ENCODE measurements around the gene RASA2.
"Not testable (repeated sequence)": the region's sequence is repeated elsewhere in the genome, so short reads cannot be mapped to it uniquely, and the experiment has no call there.

RASA2 gene

DNA sequence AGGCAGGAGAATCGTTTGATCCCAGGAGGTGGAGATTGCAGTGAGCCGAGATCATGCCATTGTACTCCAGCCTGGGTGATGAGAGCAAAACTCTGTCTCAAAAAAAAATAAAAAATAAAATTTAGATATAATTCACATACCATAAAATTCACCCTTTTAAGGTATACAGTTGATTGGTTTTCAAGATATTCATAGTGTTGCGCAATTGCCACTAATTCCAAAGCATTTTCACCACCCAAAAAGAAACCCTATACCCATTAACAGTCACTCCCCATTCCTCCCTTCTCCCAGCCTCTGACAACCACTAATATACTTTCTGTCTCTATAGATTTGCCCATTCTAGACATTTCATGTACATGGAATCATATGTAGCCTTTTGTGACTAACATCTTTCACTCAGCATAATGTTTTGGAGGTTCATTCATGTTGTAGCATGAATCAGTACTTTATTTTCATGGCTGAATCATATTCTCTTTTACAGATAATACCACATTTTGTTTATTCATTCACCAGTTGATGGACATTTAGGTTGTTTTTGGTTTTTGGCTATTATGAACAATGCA, 116.7 kb downstream of the RASA2 start:
- no peak for DNase-seq

DNA sequence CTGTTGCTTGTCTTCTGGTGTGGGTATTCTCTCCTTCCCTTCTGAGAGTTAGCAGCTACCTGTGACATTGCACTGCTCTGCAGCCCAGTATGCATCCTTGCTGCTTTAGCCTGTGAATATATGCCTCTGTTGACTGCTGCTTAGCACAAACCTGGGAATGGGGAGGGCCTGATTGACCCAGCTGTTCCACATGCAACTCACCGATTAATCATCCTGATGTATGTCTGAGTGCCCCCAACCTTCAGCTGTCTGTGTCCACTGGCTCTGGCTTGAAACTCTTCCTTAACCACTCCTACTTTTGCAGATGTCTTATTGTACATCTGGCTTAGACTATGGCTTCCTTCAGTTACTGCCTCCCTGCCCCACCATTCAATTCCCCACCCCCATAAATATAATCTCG, 119.1 kb downstream of the RASA2 start:
- no peak for DNase-seq

DNA sequence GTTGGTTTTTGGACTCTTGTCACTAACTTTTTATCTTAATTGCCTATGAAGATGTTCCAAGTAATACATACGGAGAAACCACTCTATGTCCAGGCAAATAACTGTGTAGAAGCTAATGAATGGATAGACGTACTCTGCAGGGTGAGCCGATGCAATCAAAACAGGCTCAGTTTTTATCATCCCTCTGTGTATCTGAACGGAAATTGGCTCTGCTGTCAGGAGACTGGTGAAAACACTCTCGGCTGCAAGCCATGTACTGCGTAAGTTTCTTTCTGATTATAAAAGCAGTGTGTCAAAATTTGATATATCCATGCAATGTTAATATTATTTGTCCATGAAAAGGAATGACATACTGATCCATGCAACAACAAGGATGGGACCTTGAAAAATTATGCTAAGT, 121.6 kb downstream of the RASA2 start:
- DNase-seq = no peak

DNA sequence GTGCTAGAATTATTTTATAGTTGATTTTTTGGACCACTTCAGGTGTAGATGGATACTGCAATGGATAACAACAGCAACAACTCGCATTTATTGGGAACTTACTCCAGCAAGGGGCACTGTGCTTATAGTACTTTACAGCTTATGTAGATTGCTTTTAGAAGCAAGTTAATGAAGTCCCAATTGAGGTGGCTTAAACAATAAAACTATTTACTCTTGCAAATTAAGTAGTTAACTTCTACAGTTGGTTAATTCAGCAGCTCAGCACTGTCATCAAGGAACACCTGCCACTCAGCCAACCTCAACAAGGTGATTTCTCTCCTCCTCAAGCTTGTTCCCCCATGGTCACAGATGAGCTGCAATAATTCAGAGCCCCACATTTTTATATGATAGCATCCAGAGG, 124.1 kb downstream of the RASA2 start:
- DNase-seq = no peak

DNA sequence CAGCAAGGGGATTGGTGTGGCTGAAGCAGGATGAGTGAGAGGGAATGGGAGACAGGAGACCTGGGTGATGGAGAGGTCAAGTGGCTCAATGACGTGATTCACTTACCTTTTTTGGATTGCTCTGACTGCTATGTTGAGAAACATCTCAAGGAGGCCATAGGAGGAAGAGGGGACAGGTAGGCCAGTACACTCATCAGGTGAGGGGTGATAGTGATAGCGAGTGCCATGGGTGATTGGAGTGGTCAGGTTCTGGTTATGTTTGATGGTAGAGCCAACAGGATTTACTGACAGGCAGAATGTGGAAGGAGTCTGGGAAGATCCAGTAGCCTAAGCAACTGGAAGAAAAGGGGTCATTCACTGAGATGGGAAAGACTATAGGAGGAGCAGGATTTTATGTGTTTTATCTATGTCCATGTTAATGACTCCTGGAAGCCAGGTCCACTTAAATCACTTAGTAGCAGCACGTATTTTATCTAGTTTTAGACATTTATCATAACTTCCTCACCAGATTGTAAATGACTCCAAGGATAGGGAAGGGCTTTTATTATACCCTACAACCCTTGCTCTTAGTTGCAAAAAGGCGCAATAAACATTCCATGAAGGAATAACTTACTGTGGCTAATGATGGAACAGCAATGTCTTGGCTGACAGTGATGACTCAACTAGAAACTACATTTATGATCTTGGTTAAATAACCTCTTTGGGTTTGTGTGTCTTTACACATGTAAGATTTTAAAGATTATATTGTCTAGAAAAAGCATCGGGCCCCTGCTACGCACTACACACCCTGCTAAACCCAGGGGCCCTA, 131.5 kb downstream of the RASA2 start:
- DNase-seq = no peak

DNA sequence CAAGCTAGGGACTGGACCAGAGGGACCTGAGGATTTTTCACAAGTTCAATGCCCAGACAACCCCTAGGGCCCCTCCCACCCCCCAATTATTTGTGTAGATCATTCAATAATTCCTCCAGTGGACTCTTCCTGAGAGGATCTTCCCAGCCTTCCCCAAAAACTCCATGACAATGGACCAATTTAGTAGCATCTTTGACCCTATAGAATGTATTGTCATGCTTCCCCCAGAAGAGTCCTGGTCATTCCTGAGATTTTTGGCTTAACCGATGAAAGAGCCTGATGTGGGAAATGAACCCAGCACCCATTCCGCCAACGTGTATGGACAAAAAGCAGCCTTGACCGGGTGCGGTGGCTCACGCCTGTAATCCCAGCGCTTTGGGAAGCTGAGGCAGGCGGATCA, 132.1 kb downstream of the RASA2 start:
- no peak for DNase-seq

DNA sequence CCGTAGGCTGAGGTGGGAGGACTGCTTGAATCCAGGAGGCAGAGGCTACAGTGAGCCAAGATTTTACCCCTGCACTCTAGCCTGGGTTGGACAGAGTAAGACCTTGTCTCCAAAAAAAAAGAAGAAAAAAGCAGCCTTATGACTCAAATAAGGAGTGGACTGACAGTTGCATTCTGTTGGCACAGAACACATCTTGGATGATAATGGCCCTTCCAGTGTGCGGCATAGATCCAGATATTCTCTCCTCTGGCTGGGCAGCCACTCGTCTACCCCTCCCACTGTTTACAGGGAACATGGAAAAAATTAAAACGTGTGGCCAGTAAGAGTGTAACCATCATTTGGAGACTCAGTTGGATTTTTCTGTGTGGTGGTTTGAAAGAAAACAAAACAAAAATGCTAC, 132.6 kb downstream of the RASA2 start:
- no peak for DNase-seq

DNA sequence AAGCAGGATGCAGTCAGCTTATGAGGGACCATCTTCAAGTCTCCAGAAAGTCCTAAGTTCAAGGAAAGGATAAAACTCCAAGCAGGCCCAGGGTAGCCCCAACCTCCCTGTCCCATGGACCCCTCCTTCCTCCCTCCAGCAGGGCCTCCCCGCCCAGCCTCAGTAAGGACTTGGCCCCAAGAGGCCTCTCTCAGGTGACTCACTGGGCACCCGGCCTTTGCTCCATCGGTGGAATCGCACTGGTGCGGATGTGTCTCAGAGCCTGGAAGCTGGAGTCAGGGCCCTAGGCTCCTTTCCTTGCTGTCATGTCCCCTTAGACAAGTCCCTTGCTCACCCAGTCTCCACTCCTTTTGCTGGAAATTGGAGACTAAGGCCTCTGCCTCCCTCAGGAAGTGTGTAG, 136.9 kb downstream of the RASA2 start:
- no peak for DNase-seq

DNA sequence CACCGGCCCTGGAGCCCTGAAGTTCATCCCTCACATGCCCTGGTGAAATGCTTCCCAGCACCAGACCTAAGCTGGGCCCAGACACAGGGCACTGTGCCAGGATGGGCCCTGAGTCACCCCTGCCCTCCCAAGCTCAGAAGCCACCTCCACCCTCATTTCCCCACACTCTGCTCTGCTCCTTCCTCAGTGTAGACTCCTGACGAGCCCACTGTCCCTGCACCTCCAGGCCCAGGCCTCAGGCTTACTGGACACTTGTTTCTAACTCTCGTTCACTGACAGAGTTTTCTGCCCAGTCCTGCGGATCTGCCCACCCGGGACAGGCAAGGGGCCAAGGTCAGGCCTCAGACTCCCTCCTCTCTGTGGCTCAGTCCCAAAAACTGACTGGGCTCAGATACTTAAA, 138.7 kb downstream of the RASA2 start:
- DNase-seq = no peak

DNA sequence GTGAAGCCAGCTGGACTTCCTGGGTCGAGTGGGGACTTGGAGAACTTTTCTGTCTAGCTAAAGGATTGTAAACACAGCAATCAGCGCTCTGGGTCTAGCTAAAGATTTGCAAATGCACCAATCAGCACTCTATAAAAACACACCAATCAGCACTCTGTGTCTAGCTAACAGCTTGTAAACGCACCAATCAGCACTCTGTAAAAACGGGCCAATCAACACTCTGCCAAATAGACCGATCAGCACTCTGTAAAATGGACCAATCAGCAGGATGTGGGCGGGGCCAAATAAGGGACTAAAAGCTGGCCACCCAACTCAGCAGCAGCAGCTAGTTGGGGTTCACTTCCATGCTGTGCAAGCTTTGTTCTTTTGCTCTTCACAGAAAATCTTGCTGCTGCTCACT, 141.5 kb downstream of the RASA2 start:
- not testable (repeated sequence) for DNase-seq

DNA sequence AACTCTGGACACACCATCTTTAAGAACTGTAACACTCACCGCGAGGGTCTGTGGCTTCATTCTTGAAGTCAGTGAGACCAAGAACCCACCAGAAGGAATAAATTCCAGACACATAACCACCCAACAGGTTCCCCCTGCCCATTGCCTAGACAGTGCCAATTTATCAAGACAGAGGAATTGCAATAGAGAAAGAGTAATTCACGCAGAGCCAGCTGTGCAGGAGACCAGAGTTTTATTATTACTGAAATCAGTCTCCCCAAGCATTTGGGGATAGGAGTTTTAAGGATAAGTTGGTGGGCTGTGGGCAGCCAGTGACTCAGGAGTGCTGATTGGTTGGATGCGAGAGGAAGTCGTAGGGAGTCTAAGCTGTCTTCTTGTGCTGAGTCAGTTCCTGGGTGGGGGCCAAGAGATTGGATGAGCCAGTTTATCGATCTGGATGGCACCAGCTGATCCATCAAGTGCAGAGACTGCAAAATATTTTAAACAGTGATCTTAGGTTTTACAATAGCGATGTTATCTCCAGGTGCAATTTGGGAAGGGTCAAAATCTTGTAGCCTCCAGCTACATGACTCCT, 142.1 kb downstream of the RASA2 start:
- not testable (repeated sequence) for DNase-seq

DNA sequence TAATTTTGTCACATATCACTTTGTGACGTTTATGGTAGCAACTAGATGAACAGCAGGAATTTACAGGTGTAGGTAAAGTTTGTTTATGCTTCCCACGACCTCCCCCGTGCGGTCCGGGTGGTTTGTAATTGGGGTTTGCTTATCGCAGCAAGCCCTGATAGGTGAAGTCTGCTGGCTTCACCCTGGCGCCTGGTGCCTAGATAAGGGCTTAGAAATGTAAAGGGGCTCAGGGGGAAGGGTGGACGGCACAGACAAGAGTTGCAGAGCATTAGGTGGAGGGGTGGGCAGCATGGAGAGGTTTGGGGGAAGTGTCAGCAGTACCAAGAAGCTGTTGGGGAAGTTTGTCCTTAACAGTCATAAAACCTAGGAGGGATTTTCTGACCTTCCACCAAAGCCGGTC, 143.1 kb downstream of the RASA2 start:
- DNase-seq = no peak

DNA sequence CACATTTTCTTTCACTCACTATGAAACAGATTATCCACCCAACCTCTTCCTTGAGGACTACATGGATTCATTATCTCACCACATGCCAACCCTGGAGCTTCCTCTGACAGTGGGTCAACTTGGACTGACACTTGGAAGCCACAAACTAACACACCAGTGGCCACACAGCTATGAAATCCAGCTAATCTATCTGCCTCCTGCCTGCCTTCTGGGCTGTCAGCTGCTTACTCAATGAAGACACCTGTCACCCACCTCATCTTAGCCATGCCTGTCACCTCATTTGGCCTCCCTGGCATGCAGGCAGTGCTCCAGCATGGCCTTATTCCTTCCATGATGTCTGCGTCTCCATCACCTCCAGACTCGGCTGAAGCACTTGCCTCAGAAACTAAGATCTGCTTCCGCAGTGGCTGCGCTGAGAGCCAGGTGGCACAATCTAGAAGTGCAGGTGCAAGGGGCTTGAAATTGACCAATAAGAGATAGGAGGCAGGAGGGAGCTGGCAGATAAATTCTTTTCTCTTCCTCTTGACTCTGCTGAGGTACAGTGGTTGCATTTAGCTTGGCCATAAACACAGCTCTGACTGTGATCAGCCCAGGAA, 146.1 kb downstream of the RASA2 start:
- DNase-seq = no peak

DNA sequence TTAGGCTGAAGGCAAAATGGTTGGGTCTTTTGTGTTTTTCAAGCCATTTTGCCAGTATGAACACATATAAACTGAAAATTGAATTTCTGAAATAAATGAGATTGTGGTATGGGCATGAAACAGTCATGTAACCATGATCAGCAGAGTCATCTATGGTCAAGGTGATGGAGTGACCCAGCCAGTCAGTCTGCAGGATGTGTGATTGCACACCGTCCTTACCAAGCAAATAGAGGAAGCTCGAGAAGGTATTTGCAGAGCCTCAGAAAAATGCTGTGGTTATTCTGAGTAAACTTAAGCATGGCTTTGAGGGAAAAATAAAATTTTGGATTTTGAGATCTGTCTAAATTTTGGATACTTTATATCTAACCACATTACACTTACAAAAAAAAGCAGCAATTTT, 155.4 kb downstream of the RASA2 start:
- DNase-seq = no peak

DNA sequence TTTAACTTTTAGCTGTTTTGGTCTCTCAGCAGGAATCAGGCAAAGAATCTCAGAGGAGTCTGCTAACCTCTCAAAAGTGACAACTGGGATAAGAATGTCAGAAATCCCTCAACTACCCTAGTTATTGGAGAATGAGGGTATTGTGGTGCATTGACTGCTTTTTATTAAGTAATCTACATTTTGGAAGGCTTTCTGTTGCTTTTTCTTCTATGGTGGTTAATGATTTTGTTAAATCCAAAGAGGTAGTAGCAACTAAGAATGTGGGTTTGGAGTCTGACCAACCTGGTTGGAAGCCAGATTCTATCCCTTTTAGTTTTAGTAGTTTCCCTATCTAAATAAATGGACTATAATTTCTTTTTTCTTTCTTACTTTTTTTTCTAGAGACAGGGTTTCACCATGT, 156.6 kb downstream of the RASA2 start:
- no peak for DNase-seq

DNA sequence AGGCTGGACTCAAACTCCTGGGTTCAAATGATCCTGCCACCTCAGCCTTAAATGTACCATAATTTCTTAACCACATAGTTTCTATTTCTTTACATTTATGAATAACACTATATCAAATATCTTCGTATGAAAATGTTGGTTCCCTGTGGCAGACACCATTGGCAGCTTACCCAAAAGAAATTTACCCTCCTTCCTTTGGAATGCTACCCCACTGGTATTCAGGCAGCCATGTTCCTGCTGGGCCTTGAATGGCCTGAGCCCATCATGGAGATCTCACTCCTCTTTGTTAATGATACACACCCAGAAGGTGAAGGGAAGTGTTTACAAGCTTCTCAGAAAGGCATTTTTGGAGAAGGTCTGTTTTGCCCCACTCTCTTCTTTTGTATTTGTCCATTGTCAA, 157.0 kb downstream of the RASA2 start:
- DNase-seq = no peak

DNA sequence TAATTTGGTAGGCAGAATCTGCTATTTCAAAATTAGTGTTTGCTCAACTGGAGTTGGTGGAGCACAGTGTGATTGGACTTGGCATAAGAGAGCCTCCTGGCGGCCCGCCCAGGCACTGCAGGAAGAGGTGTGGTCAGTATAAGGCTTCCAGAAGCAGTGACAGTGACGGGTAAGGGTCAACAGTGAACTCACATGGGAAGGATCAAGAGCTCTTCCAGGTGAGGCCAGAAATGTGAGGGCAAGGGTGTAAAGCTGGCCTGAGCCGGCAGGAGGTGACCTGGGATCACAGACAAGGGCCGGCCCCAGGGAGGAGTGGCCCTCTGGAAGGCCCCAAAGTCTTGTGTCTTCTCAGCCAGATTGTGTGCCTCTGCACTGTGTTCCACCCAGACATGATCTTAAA, 158.1 kb downstream of the RASA2 start:
- peak; percentile 61 for DNase-seq

DNA sequence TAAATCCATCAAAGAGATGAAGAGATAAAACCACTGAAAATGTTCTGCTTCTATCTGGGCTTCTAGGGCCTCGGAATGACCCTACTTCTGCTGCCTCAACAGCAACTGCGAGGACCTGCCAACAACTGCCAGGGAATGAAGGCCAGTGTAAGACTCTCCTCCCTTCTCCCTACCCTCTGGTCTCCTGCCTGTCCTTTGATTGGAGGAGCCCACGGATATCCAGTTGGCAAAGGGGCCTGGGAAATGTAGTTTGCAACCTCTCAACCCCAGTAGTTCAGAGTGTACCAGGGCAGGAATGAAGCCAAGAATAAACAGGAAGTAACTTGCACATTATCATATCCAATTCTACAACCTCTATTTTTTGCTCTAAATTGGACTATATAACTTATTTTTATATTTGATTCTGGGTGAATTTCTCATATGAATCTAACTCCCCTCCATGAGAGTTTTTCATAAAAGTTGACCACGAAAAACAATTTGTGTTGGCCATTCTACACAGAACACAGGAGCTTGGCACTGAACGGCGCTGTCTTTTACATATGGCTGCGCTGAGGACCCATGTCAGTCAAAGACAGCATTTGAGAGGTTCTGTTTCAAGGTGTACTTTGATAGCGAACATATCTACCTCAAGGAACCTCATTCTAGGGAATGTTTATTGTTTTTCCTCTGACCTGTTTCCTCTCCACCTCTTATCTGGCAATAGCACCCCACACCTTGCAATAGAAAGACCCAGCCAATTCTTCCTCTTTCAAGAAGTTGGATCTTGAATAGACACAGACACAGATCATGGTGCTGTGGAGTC, 160.1 kb downstream of the RASA2 start:
- DNase-seq = peak; percentile 60

DNA sequence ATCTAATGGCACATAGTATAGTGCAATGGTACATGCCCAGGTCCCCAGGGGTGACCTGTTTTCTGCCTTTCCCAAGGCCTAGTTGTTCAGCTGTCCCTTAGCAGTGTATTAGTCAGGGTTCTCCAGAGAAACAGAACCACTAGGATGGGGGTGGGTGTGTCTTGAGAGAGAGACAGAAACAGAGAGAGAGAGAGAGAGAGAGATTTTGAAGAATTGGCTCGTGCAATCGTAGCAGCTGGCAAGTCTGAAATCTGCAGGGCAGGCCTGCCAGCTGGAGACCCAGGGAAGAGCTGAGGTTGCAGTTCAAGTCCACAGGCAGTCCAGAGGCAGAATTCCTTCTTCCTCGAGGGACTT, 160.7 kb downstream of the RASA2 start:
- no peak for DNase-seq

DNA sequence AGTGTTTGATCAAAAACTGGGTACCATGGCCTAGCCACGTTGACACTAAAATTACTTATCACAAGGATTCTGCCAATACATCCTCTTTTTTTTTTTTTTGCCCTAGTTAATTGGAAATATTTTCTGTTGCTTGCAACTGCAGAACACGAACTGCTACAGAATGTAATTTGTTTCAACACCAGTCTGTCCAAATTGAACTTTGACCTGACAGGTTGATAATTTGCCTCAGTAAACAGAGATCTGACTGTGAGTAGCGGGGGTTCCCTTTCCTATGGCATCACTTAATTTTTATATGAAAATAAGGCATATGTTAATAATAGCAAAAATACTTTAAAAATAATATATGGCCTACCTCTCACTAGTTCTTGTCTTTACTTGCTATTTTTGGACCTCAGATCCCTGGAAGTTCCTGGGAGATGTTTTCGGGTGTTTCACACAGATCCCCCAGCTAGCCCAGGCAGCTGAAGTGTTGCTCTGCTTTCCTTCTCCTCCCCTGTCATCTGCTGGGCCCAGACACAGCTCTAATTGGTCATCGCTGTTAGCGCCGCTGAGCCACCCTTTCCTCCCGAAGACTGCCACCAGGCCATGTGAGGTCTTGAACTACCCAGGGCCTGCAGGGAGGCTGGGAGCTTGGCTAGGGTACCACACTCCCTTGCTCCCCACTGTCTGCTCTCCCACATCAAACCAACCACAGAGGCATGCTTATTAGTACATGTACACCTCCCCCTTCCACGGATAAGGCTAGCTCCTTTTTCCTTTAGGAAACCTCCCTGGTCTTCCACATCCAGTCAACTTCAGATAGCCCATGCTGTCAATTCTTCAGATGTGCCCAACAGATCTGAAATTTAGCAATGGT, 161.5 kb downstream of the RASA2 start:
- DNase-seq = no peak

DNA sequence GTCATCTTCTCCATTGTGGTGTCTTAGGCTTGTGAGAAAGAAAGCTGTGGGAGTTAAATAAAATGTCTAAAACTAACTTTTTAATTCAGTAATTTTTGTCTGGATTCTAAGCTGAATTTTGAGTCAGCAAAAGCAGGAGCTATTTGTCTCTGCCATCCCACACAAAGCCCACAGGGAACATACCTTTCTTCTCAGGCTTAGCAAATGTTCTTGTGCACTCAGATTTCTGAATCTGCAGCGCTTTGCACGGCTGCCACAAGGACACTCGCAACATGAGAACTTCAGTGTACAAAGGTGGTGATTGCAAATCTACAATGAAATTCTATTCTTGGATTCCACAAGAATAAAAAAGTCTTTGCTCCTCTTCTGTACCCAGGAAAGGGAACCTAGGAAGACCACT, 163.0 kb downstream of the RASA2 start:
- DNase-seq = no peak

DNA sequence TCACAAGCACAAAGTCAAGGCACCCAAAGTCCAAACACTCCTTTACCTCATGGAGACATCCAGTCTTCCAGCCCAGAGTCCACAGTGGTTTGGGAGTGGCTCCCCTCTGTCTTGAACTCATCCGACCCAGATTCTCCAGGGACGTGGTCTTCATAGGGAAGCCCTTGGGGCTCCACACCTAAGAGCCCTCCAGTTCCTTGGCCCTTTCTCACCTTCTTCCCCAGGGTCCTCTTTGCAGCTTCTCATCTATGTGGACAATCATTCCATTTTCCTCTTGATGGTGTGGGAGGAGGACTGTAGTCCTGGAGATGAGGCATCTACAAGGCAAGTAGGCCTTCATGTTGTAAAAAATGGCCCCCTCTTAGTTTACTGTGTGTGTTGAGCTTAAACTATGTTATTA, 164.0 kb downstream of the RASA2 start:
- DNase-seq = no peak

DNA sequence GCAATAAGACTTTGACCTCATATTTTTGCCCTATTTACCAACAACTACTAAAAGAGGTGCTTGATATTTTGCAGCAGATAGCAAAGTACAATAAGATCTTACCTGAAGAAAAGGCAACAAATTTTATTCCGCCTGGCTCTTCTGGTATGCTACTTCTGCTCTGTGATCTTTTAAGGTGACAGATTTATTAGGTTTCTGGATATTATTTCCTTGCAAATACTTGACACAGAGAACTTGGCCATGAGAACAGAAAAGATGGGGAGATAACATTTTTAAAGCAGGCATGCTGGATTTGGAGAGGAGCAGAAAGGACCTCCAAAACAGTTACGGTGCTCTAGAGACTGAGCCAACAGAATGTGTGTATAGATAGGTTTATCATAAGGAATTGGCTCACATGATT, 164.6 kb downstream of the RASA2 start:
- DNase-seq = no peak
